Dermis blood vessel endothelial cell (primary cell): ENCODE measurements around the gene DEFB116. TPM values are rescaled to one million over a fixed set of nuclear protein-coding genes. Genes with fewer than 3 reads are reported as not detected.
"Not testable (repeated sequence)": the region's sequence is repeated elsewhere in the genome, so short reads cannot be mapped to it uniquely, and the experiment has no call there.

Experiments
- DNase-seq: peaks from one replicate; pipeline ENCODE4 v3.0.0; 2010
- total RNA-seq: library from RNA; depleted of rRNA; stranded (reverse); fragments of >200 nt; gene quantifications from 2 replicates; pipeline ENCODE4 v1.2.3, GENCODE V29; 2014

Gene DEFB116
- total RNA-seq: not detected in 2 replicates

GRCh38 chr20:31308535-31309162, at the start of gene DEFB116:
DEFB116 (minus strand) TSS chr20:31308585; CDS start chr20:31308585, 0 bp downstream.
- DNase-seq: no peak

- DNase-seq: no peak
Measured at GRCh38 chr20:31355981-31356380, 47.6 kb upstream of the DEFB116 start.

- no peak for DNase-seq
Measured at GRCh38 chr20:31341470-31341869, 33.1 kb upstream of the DEFB116 start.

GRCh38 chr20:31330893-31331292, 22.5 kb upstream of the DEFB116 start:
- no peak for DNase-seq

- DNase-seq: no peak
Measured at GRCh38 chr20:31322504-31322903, 14.1 kb upstream of the DEFB116 start.

GRCh38 chr20:31284964-31285363, 23.4 kb downstream of the DEFB116 start:
- not testable (repeated sequence) for DNase-seq

- DNase-seq: no peak
Measured at GRCh38 chr20:31278178-31278577, 30.2 kb downstream of the DEFB116 start.

GRCh38 chr20:31274441-31274840, 33.9 kb downstream of the DEFB116 start:
- DNase-seq: no peak

- DNase-seq: peak; percentile 39
Measured at GRCh38 chr20:31260326-31260932, 48.0 kb downstream of the DEFB116 start.

GRCh38 chr20:31257364-31257763, 51.0 kb downstream of the DEFB116 start, which contains the start of gene DEFB115:
DEFB115 (plus strand) TSS chr20:31257664; CDS start chr20:31257664, 0 bp downstream.
- DNase-seq: no peak

GRCh38 chr20:31256959-31257358, 51.4 kb downstream of the DEFB116 start:
- no peak for DNase-seq

Other genes with a start within 250 kb of the DEFB116 start
- not detected in 2 replicates for gene DEFB115, start 50.9 kb downstream of the DEFB116 start, total RNA-seq
- not detected in 2 replicates for gene DEFB118, start 60.0 kb upstream of the DEFB116 start, total RNA-seq
- not detected in 2 replicates for gene DEFB119, start 82.0 kb upstream of the DEFB116 start, total RNA-seq
- gene DEFB121, start 97.6 kb upstream of the DEFB116 start, total RNA-seq: not detected in 2 replicates
- gene DEFB123, start 132.0 kb upstream of the DEFB116 start, total RNA-seq: not detected in 2 replicates
- not detected in 2 replicates for gene DEFB124, start 166.5 kb upstream of the DEFB116 start, total RNA-seq
- not detected in 2 replicates for gene REM1, start 166.7 kb upstream of the DEFB116 start, total RNA-seq
- gene HM13, start 205.9 kb upstream of the DEFB116 start, total RNA-seq: 44.9 and 74.1 TPM in 2 replicates